ENCODE results near the gene MKS1. TPM values are rescaled to one million over a fixed set of nuclear protein-coding genes. Genes with fewer than 3 reads are reported as not detected.
A peak's percentile ranks its signal among the peaks of the same experiment; 100 is the strongest.

The MKS1 gene
- total RNA-seq, 1 experiment from 2014 or later: 24.8 TPM

DNA sequence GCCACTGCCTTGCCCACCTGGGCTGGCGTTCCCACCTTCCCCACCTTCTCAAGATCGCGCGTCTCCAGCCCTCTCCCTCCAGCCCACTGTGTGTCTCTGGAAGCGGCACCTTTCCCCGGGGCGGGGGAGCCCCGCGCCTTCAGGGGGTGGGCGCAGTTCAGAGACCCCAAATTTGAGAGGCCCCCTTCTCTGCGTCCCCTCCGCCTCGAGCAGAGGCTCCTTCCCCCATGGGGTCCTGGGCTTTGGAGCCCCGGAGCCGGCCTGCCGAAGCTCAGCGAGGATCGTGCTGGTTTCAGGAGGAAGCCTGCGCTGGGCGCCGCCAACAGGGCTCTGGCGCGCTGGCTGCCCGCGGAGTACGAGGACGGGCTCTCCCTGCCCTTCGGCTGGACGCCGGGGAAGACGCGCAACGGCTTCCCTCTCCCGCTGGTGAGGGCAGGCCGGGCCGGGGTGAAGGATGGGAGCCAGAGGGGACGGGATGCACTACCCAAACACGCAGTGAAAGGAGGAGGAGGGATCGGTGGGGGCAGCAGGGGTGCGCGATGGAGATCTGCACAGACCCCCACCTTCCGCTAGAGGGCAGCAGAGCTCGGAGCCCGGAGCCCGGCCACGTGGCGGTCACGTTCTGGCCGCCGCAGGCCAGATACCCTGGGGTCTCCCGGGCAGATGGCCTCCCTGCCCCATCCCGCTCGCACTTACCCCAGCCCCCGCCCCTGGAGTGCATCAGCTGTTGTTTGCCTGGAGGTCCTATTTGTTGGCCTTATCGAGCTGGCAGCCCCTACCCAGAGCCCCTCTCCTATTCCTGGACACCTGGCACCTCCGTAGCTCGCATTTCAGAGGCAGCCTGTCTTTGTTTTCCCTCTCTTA lies 30.4 kb upstream of the MKS1 start:
- Histone ChIP-seq H2BK5ac (ENCODE audit: insufficient read length, low read length) (no peak overlapping the region), H2AK5ac (ENCODE audit: insufficient read length, low read length) (no peak overlapping the region), H3K27me3 (ENCODE audit: insufficient read depth, low read length) (peaks cover 38% of the 10 kb centered on the region), H4K20me1 (ENCODE audit: control insufficient read depth, insufficient read depth, insufficient read length) (no peaks in the 10 kb centered on the region), H3K23ac (ENCODE audit: insufficient read length, low read depth, low read length) (no peak overlapping the region), H3K14ac (ENCODE audit: insufficient read depth, low read length) (no peak overlapping the region), H2BK12ac (ENCODE audit: insufficient read length, low read depth, low read length) (no peak overlapping the region), H3K27ac (ENCODE audit: insufficient read length, low read depth, low read length) (no peak overlapping the region), H4K5ac (ENCODE audit: insufficient read length, low read depth, low read length) (no peak overlapping the region), H3T11ph (ENCODE audit: low read length) (no peak overlapping the region), H3K23me2 (ENCODE audit: insufficient read length, low read depth, low read length, poor library complexity, severe bottlenecking) (peaks cover 8% of the 10 kb centered on the region), H2BK120ac (ENCODE audit: low read depth, low read length, poor library complexity, severe bottlenecking) (no peak overlapping the region), H4K8ac (replicated peaks; ENCODE audit: insufficient read length, low read depth, low read length) (no peak overlapping the region), H3K79me2 (ENCODE audit: insufficient read depth, low read length) (no peaks in the 10 kb centered on the region), H3K4ac (ENCODE audit: low read depth, low read length) (no peak overlapping the region), H3K4me1 (ENCODE audit: insufficient read depth, low read length) (no peaks in the 10 kb centered on the region; the same call in 1 of the 2 replicates), H2BK20ac (ENCODE audit: low read depth, low read length, poor library complexity, severe bottlenecking) (no peak overlapping the region), H3K79me1 (ENCODE audit: insufficient read depth, low read depth, low read length, poor library complexity, severe bottlenecking) (no peaks in the 10 kb centered on the region), H3K9me3 (ENCODE audit: control insufficient read depth, low read depth, low read length) (peaks cover 8% of the 10 kb centered on the region), H2AFZ (ENCODE audit: low read length) (no peak overlapping the region), H3K9ac (ENCODE audit: extremely low read depth, insufficient read length, low read length) (no peak overlapping the region), H3K56ac (ENCODE audit: insufficient read length, low read depth, low read length) (no peak overlapping the region), H4K91ac (ENCODE audit: insufficient read length, low read depth, low read length) (no peak overlapping the region), H3K4me2 (ENCODE audit: insufficient read depth, insufficient read length, low read length) (peak overlapping the region; percentile 10), H2BK15ac (ENCODE audit: low read depth, low read length) (no peak overlapping the region), H3K18ac (ENCODE audit: insufficient read length, low read depth, low read length) (peak overlapping the region; percentile 55)
- H3K27me3 Mint-ChIP-seq (ENCODE audit: low read depth): peaks cover 97% of the 10 kb centered on the region
- H3K36me3 Mint-ChIP-seq (ENCODE audit: insufficient read depth in 1 of 3, low read depth in 3 of 3): peaks cover 0 to 6% (median 6%) of the 10 kb centered on the region in 3 experiments; a peak in 4 of 7 replicates
- peak; percentile 98 for TF ChIP-seq CTCF (conservative IDR thresholded peaks at IDR 0.05)
- peak overlapping the region; percentile 59 to 63; a peak in 4 of 5 replicates for H3K4me3 Mint-ChIP-seq
- peak; percentile 88 for DNase-seq
- no CpG with 5 or more reads among the region's 57 CpGs for WGBS (ENCODE audit: extremely low coverage, insufficient read length, low lambda C conversion rate)
- H3K27ac Mint-ChIP-seq: no peak overlapping the region; a peak in 1 of 7 replicates
- peaks cover 9% of the 10 kb centered on the region in 2 experiments for H3K9me3 Mint-ChIP-seq
- H3K4me1 Mint-ChIP-seq: peaks cover 11 to 13% of the 10 kb centered on the region in 2 experiments
